Neuronal stem cell (in vitro differentiated cells): Measurements from ENCODE around the gene RFX1.

ENCODE experiments used
- DNase-seq: peaks from one replicate; pipeline ENCODE4 v3.0.0-alpha.2; 2013; ENCODE audit warnings: low spot score
- H2AFZ ChIP-seq: one replicate; pipeline ENCODE4 v1.6.1; 2013; ENCODE audit warnings: mild to moderate bottlenecking, low read length, inconsistent platforms
- H2AK5ac ChIP-seq: 2 replicates; pipeline ENCODE4 v1.6.1; 2013; ENCODE audit warnings: low read depth, mild to moderate bottlenecking, inconsistent platforms, low read length, moderate library complexity, mixed read lengths
- H2BK120ac ChIP-seq: 2 replicates; pipeline ENCODE4 v1.6.1; 2013; ENCODE audit warnings: low read depth, mild to moderate bottlenecking, inconsistent platforms, low read length, moderate library complexity, mixed read lengths
- H2BK12ac ChIP-seq: one replicate; pipeline ENCODE4 v1.6.1; 2013; ENCODE audit warnings: low read length, inconsistent platforms
- H2BK15ac ChIP-seq: 2 replicates; pipeline ENCODE4 v1.6.1; 2013; ENCODE audit warnings: mild to moderate bottlenecking, low read length, inconsistent platforms, mixed read lengths
- H2BK5ac ChIP-seq: one replicate; pipeline ENCODE4 v1.6.1; 2013; ENCODE audit warnings: inconsistent platforms, mild to moderate bottlenecking, low read length, moderate library complexity
- H3K14ac ChIP-seq: one replicate; pipeline ENCODE4 v1.6.1; 2013; ENCODE audit warnings: low read length, inconsistent platforms
- H3K18ac ChIP-seq: 2 replicates; pipeline ENCODE4 v1.6.1; 2013; ENCODE audit warnings: low read length, inconsistent platforms
- H3K23ac ChIP-seq: 2 replicates; pipeline ENCODE4 v1.6.1; 2013; ENCODE audit warnings: low read depth, mild to moderate bottlenecking, mixed read lengths, low read length, inconsistent platforms; ENCODE audit not compliant: poor library complexity
- H3K27ac ChIP-seq: replicated peaks from 3 replicates; pipeline ENCODE4 v1.5.1; 2013; ENCODE audit warnings: low read length, inconsistent platforms
- H3K27me3 ChIP-seq, 3 experiments: 2 replicates each; pipeline ENCODE4 v1.6.1; 2013; ENCODE audit warnings: low read length in 3 of 3, mild to moderate bottlenecking in 2 of 3, inconsistent platforms in 1 of 3, low read depth in 1 of 3, mixed read lengths in 1 of 3, moderate library complexity in 1 of 3; ENCODE audit not compliant: control insufficient read depth in 3 of 3, insufficient read depth in 3 of 3
- H3K36me3 ChIP-seq, 2 donors: replicated peaks in 1 of 2; 2 replicates each; pipeline ENCODE4 v1.6.1; 2013; ENCODE audit warnings: low read length in 2 of 2; ENCODE audit not compliant: control insufficient read depth in 2 of 2, insufficient read depth in 2 of 2
- H3K4ac ChIP-seq: 2 replicates; pipeline ENCODE4 v1.6.1; 2013; ENCODE audit warnings: inconsistent platforms, mild to moderate bottlenecking, low read length, moderate library complexity
- H3K4me1 ChIP-seq, 2 donors: 1 replicate in 1 of 2; 2 replicates in 1 of 2; pipeline ENCODE4 v1.6.1; 2013; ENCODE audit warnings: low read length in 2 of 2, low read depth in 1 of 2; ENCODE audit not compliant: control insufficient read depth in 2 of 2, insufficient read depth in 1 of 2
- H3K4me2 ChIP-seq: one replicate; pipeline ENCODE4 v1.6.1; 2013; ENCODE audit warnings: mild to moderate bottlenecking, low read length, inconsistent platforms; ENCODE audit not compliant: insufficient read depth, poor library complexity, severe bottlenecking
- H3K4me3 ChIP-seq, 2 donors: 2 replicates each; pipeline ENCODE4 v1.5.1; 2013; ENCODE audit warnings: low read length in 2 of 2, mild to moderate bottlenecking in 2 of 2, inconsistent platforms in 1 of 2, moderate library complexity in 1 of 2
- H3K79me1 ChIP-seq: one replicate; pipeline ENCODE4 v1.6.1; 2013; ENCODE audit warnings: low read depth, mild to moderate bottlenecking, inconsistent platforms, low read length, moderate library complexity
- H3K9ac ChIP-seq: one replicate; pipeline ENCODE4 v1.6.1; 2013; ENCODE audit warnings: mild to moderate bottlenecking, low read depth, low read length, inconsistent platforms; ENCODE audit not compliant: poor library complexity
- H3K9me3 ChIP-seq, 2 donors: replicated peaks in 1 of 2; 2 replicates each; pipeline versions ENCODE3 to v1.6.1; 2013; ENCODE audit warnings: low read length in 2 of 2, mild to moderate bottlenecking in 2 of 2, inconsistent platforms in 1 of 2, low read depth in 1 of 2, mixed read lengths in 1 of 2, moderate library complexity in 1 of 2; ENCODE audit not compliant: control insufficient read depth in 2 of 2, insufficient read depth in 1 of 2
- H4K8ac ChIP-seq: one replicate; pipeline ENCODE4 v1.6.1; 2013; ENCODE audit warnings: low read depth, mild to moderate bottlenecking, inconsistent platforms, low read length, moderate library complexity
- H4K91ac ChIP-seq: one replicate; pipeline ENCODE4 v1.6.1; 2013; ENCODE audit warnings: low read length, low read depth, mild to moderate bottlenecking, inconsistent platforms; ENCODE audit not compliant: poor library complexity
- WGBS, 2 donors: extraction: QIAGEN DNeasy Blood & Tissue Kit; methylation state at CpG; one replicate each; pipeline ENCODE4 v1.1.7; 2013; ENCODE audit warnings: missing lambda C conversion rate in 2 of 2, mixed read lengths in 1 of 2; ENCODE audit not compliant: insufficient read length in 2 of 2, insufficient replicate concordance in 1 of 2; ENCODE audit errors: extremely low coverage in 2 of 2; 5-methylcytosine and 5-hydroxymethylcytosine counted together

The RFX1 gene

GRCh38 chr19:14004619-14005348, 1.3 kb downstream of the RFX1 start:
- Histone ChIP-seq H3K14ac (no peak overlapping the region), H4K91ac (no peak overlapping the region), H3K36me3 (no peaks in the 10 kb centered on the region), H4K8ac (no peak overlapping the region), H2AK5ac (no peak overlapping the region), H3K9ac (no peak overlapping the region), H3K27ac (peak overlapping the region; percentile 0), H3K18ac (no peak overlapping the region), H3K79me1 (peaks cover 4% of the 10 kb centered on the region), H2BK5ac (no peak overlapping the region), H3K4ac (no peak overlapping the region), H3K23ac (no peak overlapping the region), H2BK120ac (no peak overlapping the region), H2AFZ (no peak overlapping the region), H3K4me3 (peak overlapping the region in 1 of 2 donors; percentile 59), H3K4me1 (peaks cover 0 to 2% of the 10 kb centered on the region in 2 donors), H3K9me3 (peaks cover 0 to 1% of the 10 kb centered on the region in 2 donors), H2BK15ac (no peak overlapping the region), H2BK12ac (no peak overlapping the region), H3K27me3 (no peaks in the 10 kb centered on the region), H3K4me2 (no peak overlapping the region)
- DNase-seq, result no peak
- WGBS, 2 donors, result no CpG with 5 or more reads among the region's 14 CpGs

- Histone ChIP-seq H3K4ac (no peak overlapping the region), H3K18ac (no peak overlapping the region), H3K9me3 (peaks cover 9 to 11% of the 10 kb centered on the region in 2 donors), H3K36me3 (peaks cover 0 to 2% of the 10 kb centered on the region in 2 donors), H2AFZ (no peak overlapping the region), H2BK120ac (no peak overlapping the region), H3K9ac (no peak overlapping the region), H2BK12ac (no peak overlapping the region), H3K27me3 (no peaks in the 10 kb centered on the region), H3K23ac (no peak overlapping the region), H3K79me1 (peaks cover 4% of the 10 kb centered on the region), H3K4me2 (no peak overlapping the region), H3K4me3 (no peak overlapping the region), H2AK5ac (no peak overlapping the region), H4K91ac (no peak overlapping the region), H3K14ac (no peak overlapping the region), H3K27ac (no peak overlapping the region), H2BK15ac (no peak overlapping the region), H2BK5ac (no peak overlapping the region), H4K8ac (no peak overlapping the region), H3K4me1 (peaks cover 0 to 2% of the 10 kb centered on the region in 2 donors)
- no CpG with 5 or more reads among the region's 10 CpGs for WGBS, 2 donors
- no peak for DNase-seq
These were observed 2.7 kb downstream of the RFX1 start for GRCh38 chr19:14003251-14004055.

GRCh38 chr19:14002571-14003250, 3.4 kb downstream of the RFX1 start:
- H3K18ac ChIP-seq, result no peak overlapping the region
- no peak overlapping the region for H4K8ac ChIP-seq
- no peaks in the 10 kb centered on the region for H3K27me3 ChIP-seq
- no peak overlapping the region for H2AK5ac ChIP-seq
- H3K4me2 ChIP-seq, result no peak overlapping the region
- no peak for DNase-seq
- no peak overlapping the region for H3K14ac ChIP-seq
- H2BK12ac ChIP-seq, result no peak overlapping the region
- H3K4me3 ChIP-seq, result no peak overlapping the region
- peaks cover 6% of the 10 kb centered on the region for H3K79me1 ChIP-seq
- no peak overlapping the region for H4K91ac ChIP-seq
- no peak overlapping the region for H2BK120ac ChIP-seq
- H2AFZ ChIP-seq, result no peak overlapping the region
- no peak overlapping the region for H2BK15ac ChIP-seq
- H3K36me3 ChIP-seq, result peaks cover 0 to 2% of the 10 kb centered on the region in 2 donors
- no CpG with 5 or more reads among the region's 13 CpGs for WGBS, 2 donors
- peaks cover 0 to 2% of the 10 kb centered on the region in 2 donors for H3K4me1 ChIP-seq
- H3K4ac ChIP-seq, result no peak overlapping the region
- no peak overlapping the region for H3K27ac ChIP-seq
- peak overlapping the region; percentile 13 for H3K23ac ChIP-seq
- H3K9ac ChIP-seq, result no peak overlapping the region
- peaks cover 9 to 12% of the 10 kb centered on the region in 2 donors for H3K9me3 ChIP-seq
- no peak overlapping the region for H2BK5ac ChIP-seq
